ENCODE results near the gene GFER.

- TF ChIP-seq CTCF (conservative IDR thresholded peaks at IDR 0.05) (no peak), ZFX (IDR thresholded peaks at IDR 0.05) (no peak)
These were observed 8.1 kb downstream of the GFER start for GRCh38 chr16:1991948-1992703.

Data from C4-2B (cell line).